Inferior parietal cortex (tissue), 1 donor: ENCODE measurements around the gene CHST8.
"Not testable (repeated sequence)": the region's sequence is repeated elsewhere in the genome, so short reads cannot be mapped to it uniquely, and the experiment has no call there.

Experiments used
- DNase-seq: peaks from one replicate; pipeline ENCODE4 v3.0.0-alpha.2; 2016; ENCODE audit errors: extremely low spot score

The CHST8 gene

DNA sequence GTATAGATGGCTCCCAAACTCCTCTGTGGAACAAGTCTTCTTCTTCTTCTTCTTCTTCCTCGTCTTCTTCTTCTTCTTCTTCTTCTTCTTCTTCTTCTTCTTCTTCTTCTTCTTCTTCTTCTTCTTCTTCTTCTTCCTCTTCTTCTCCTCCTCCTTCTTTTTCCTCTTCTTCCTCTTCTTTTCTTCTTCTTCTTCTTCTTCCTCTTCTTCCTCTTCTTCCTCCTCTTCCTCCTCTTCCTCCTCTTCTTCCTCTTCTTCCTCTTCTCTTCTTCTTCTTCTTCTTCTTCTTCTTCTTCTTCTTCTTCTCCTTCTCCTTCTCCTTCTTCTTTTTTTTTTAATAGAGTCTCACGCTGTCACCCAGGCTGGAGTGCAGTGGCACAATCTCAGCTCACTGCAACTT is 3.4 kb upstream of the CHST8 start:
- DNase-seq, result not testable (repeated sequence)

- no peak for DNase-seq
Measured at GRCh38 chr19:33618884-33619283, 2.9 kb upstream of the CHST8 start.

DNA sequence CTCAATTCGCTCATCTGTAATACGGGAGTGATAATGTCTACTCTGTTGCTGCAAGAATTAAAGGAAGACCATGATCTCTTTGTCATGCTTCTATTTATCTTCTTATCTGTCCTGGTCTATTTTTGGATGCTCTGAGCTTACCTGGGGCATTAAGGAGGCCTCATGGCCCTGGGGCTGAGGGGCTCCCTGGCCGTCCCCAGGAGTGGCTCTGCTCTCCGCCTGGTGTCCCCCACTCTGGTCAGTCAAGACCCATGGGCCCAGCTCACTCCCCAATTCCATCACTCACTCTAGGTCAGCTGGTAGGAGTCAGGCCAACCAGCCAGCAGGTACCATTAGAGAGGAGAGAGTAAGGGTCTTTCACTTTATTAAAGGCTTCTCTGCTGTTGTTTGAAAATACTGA is 1.1 kb upstream of the CHST8 start:
- DNase-seq, result no peak

GRCh38 chr19:33621065-33621785 is 528 bp upstream of the CHST8 start:
- no peak for DNase-seq

DNA sequence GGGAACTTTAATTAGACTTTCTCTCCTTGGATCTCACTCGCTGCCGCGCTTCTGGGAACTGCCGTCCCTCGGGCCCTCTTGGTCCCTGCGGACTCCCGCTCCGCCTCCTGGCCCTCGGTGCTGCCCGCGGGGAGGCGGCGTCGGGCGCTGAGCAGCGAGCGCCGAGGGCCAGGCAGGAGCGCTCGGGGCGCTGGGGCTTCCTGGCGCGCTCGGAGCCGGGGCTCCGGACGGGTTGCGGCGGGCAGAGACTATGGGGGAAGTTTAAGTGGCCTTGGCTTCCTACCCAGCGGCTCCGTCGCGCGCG is 704 bp downstream of the CHST8 start:
- no peak for DNase-seq

- no peak for DNase-seq
Measured at GRCh38 chr19:33622809-33623511, 1.2 kb downstream of the CHST8 start.

DNA sequence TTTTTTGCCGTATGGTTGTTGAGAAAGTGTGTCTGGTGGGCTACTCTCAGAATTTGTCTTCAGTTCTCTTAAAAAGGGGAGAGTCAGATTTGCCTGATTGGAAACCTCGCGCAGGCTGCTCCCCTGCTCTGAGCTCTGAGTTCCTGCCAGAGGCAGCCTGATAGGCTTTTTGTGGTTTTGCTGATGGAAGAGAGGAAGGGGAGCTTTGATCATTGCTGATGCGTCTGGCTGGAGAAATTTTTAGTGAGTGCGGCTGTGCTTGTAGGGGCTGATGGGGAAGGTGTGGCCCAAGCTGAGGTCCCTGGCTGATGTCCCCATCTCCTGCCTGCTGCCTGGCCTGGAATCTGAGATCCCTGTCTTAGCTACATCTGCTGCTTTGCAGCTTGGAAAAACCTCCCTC is 2.8 kb downstream of the CHST8 start:
- DNase-seq, result no peak

GRCh38 chr19:33627526-33627925 is 5.8 kb downstream of the CHST8 start:
- DNase-seq, result no peak

- no peak for DNase-seq
Measured at GRCh38 chr19:33627962-33628839, 6.4 kb downstream of the CHST8 start.

GRCh38 chr19:33628921-33629825 is 7.4 kb downstream of the CHST8 start:
- DNase-seq, result no peak

DNA sequence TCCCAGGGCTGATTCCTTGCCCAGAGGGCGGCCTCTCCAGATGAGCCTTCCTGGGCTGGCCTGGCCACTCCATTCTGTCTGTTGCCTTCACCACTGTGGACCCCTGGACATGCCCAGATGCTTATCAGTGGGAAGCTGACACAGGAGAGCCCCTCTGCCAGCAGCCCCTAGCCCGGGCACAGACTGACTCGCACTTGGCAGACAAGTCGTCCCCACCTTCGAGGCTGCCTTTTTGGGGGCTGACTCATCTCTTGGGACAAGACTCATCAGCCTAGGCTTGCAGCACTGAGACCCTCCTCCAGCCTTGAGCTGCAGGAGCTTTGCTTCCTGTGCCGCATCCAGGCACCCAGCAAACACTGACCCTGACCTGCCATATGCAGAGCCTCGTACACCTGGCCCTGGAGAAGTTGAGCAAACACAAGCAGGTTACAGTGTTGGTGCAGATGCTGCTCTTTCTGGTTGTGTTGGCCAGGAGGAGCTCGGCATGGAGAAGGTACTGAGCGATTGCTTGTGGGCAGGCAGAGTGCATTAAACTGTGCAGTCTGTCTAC is 8.1 kb downstream of the CHST8 start:
- no peak for DNase-seq

DNA sequence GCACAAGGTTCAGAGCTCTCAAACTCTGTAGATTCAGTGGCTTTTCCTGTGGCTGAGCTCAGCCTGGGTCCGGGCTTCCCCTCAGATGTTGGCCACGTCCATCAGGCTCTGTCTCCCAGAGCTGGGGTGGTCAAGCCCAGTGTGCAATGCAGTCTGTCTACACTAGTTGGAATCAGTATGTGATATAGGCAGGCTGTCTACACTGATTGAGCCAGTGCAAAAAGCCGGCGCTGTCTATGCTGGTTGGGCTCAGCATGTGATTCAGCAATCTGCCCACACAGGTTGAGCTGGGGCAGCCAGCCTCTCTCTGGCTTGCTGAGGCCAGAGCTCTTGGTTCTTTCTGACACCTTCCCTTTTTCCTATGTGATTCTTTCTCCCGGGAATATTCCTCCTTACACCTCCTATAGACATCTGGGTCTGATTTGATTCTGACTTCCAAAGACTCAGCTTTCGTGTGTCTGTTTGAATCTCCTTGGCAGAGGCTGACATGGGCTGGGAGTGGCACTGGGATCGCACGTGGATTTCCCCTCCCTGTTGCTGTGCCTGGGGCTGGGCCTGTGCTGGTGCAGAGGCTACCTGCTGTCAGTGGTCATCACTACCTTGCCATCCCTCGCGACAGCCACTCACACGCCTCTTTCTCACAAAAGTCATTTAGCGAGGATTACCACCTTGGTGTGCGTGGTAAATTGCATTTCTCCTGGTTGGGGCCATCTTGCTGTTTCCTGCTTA is 9.3 kb downstream of the CHST8 start:
- DNase-seq, result no peak

- no peak for DNase-seq
Measured at GRCh38 chr19:33631609-33631973, 9.8 kb downstream of the CHST8 start.

DNA sequence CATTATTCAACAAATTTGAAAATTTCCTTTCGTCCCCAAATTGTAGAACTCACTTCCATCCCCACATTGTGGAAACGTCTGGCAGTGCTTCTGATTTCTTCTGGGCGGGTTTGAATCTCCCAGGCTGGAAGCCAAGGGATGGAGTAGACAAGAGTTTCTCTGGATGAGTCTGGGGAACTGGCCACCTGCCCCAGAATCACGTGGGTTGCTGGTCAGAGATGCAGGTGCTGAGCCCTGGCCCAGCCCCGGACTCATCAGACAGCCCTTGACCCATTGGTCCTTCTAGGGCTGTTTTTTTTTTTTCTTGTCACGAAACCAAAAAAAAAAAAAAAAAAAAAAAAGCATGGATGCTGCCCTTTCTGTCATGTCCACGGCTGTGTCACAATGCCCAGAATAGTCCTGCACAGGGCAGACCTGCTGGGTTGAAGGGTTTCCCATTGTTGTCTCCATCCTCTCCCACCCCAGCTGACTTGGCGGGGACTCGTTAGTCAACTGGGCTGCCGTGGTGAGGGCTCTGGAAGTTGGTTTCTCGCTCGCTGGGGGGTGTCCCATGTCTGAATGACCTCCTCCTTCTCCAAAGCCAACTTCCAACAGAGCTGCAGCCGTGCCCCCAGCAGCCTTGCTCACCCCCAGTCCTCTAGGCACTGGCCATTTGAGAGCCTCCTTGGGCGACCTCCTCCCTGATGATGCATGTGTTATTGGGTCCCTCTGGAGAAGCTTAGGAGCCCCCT is 12.8 kb downstream of the CHST8 start:
- no peak for DNase-seq

DNA sequence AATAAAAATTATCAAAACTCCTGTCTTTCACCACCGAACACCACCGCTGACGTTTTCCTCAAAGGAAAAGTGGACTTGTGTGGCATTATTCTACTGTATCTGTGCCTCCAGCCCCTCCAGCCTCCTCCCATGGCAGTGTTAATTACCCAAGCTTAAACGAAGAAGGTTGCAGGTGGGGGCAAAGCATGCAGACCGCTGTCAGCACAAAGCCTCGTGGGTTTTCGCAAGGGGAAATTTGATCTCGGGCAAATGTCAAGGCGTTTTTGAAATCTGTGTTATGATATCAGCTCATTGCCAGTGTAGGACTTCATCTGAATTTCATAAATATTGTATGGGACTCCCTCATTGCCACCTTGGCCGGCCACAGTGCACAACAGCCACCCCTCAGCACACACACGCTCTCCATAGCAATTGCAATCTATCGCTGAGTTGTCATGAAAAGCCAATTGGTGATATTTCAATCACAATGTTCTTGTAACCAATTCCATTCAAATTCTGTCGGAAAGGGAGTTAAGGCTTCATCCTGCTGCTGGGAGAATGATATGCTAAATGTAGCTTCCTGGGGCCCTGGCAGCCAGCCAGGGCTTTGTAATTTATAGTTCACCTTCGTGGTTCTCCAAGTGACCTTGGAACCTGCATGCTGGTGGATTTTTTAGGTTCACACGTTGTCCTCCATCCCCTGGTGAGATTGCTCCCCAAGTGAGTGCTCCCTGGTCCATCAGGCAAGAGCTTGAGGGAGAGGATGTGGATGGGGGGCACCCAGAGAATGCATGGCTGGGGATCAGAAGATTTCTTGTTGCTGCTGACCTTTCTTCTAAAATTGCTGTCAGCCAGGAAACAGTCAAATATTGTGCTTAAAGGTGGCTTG is 16.6 kb downstream of the CHST8 start:
- no peak for DNase-seq

DNA sequence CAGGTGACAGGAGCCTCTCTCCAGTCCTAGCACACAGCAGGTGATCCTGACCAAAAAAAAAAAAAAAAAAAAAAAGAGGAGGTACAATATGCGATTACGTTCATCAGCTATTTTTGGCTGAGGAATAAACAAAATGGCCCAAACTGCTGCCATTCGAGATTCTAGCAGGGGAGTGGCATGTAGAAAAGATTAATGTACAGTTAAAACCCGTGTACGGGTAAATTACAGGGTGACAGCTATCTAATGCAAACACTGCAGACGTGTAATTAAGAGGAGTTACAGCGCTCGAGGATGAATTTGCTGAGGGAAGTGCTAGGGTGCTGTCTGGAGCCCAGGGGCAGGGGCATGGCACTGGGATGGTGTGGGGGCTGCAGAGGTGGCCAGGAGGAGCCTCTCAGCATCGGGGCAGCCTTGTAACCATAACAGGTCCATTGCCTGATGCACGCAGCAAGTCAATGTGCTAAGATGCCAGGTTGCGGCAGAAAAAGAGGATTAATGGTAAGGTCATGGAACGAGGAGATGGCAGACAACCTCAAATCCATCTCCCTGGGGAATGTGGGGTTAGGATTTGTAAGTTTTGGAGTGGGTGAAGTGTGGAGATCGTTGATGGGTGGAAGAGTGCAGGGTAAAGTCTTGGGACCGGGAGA is 17.4 kb downstream of the CHST8 start:
- no peak for DNase-seq

- DNase-seq, result no peak
Measured at GRCh38 chr19:33640773-33641172, 19.0 kb downstream of the CHST8 start.

GRCh38 chr19:33641261-33641660 is 19.5 kb downstream of the CHST8 start:
- no peak for DNase-seq
